H54 (cell line): ENCODE measurements around the gene RASEF.

Experiments used
- DNase-seq: peaks from one replicate; pipeline ENCODE4 v3.0.0; 2011; ENCODE audit warnings: low spot score, mixed read lengths; ENCODE audit not compliant: insufficient read length
- FAIRE-seq: peaks from 3 replicates; lab custom pipeline; 2011; peaks lifted over from hg19 to GRCh38; lab: Jason Lieb, UNC
- POLR2A ChIP-seq: IDR thresholded peaks from 2 replicates; pipeline ENCODE4 v1.6.1; 2011; ENCODE audit warnings: low read depth, mild to moderate bottlenecking, low read length

The RASEF gene

GRCh38 chr9:83068414-83068813, 5.5 kb upstream of the RASEF start:
- FAIRE-seq (no peak), DNase-seq (no peak)
- TF ChIP-seq POLR2A, result no peak

GRCh38 chr9:83067579-83067978, 4.6 kb upstream of the RASEF start:
- TF ChIP-seq POLR2A, result no peak
- DNase-seq (no peak), FAIRE-seq (no peak)

- DNase-seq (peak; percentile 49), FAIRE-seq (peak; percentile 98)
- TF ChIP-seq POLR2A, result no peak
Observed at GRCh38 chr9:83066771-83067170, 3.8 kb upstream of the RASEF start.

- DNase-seq (no peak), FAIRE-seq (no peak)
Observed at GRCh38 chr9:83065233-83065632, 2.3 kb upstream of the RASEF start.

GRCh38 chr9:83061990-83062650, 822 bp downstream of the RASEF start:
- DNase-seq, result no peak
- FAIRE-seq, result no peak
- TF ChIP-seq POLR2A, result no peak

More at GRCh38 chr9:83065233-83065632, 2.3 kb upstream of the RASEF start:
- TF ChIP-seq POLR2A, result no peak

- no peak for TF ChIP-seq POLR2A
- FAIRE-seq (peak; percentile 52), DNase-seq (no peak)
Observed at GRCh38 chr9:83061036-83061435, 1.9 kb downstream of the RASEF start.

- TF ChIP-seq POLR2A, result no peak
- DNase-seq, result no peak
- FAIRE-seq, result peak; percentile 38
Observed at GRCh38 chr9:83060556-83060955, 2.4 kb downstream of the RASEF start.

- DNase-seq, result no peak
- TF ChIP-seq POLR2A, result no peak
- FAIRE-seq, result no peak
Observed at GRCh38 chr9:83059417-83059816, 3.5 kb downstream of the RASEF start.

GRCh38 chr9:83056911-83057310, 6.0 kb downstream of the RASEF start:
- no peak for FAIRE-seq
- no peak for TF ChIP-seq POLR2A
- DNase-seq, result no peak

- DNase-seq (no peak), FAIRE-seq (no peak)
- no peak for TF ChIP-seq POLR2A
Observed at GRCh38 chr9:83056174-83056573, 6.8 kb downstream of the RASEF start.

- FAIRE-seq, result peak; percentile 97
- no peak for TF ChIP-seq POLR2A
- no peak for DNase-seq
Observed at GRCh38 chr9:83047839-83048775, 14.8 kb downstream of the RASEF start.

GRCh38 chr9:83043597-83043996, 19.3 kb downstream of the RASEF start:
- DNase-seq (no peak), FAIRE-seq (no peak)
- no peak for TF ChIP-seq POLR2A

GRCh38 chr9:83041771-83042170, 21.2 kb downstream of the RASEF start:
- DNase-seq (no peak), FAIRE-seq (peak; percentile 73)
- no peak for TF ChIP-seq POLR2A

GRCh38 chr9:83039303-83039702, 23.6 kb downstream of the RASEF start:
- no peak for TF ChIP-seq POLR2A
- peak; percentile 90 for FAIRE-seq
- DNase-seq, result no peak
